GM12873 (cell line): Measurements from ENCODE around the gene LMO7.

Experiments used
- TF ChIP-seq, protein P1 (sequence below): IDR thresholded peaks from 2 replicates; pipeline ENCODE4 v1.5.1; 2012; ENCODE audit warnings: low read depth, mild to moderate bottlenecking, moderate library complexity, low read length, control low read depth; ENCODE audit not compliant: insufficient read depth; ENCODE audit errors: missing control alignments

LMO7 gene

DNA sequence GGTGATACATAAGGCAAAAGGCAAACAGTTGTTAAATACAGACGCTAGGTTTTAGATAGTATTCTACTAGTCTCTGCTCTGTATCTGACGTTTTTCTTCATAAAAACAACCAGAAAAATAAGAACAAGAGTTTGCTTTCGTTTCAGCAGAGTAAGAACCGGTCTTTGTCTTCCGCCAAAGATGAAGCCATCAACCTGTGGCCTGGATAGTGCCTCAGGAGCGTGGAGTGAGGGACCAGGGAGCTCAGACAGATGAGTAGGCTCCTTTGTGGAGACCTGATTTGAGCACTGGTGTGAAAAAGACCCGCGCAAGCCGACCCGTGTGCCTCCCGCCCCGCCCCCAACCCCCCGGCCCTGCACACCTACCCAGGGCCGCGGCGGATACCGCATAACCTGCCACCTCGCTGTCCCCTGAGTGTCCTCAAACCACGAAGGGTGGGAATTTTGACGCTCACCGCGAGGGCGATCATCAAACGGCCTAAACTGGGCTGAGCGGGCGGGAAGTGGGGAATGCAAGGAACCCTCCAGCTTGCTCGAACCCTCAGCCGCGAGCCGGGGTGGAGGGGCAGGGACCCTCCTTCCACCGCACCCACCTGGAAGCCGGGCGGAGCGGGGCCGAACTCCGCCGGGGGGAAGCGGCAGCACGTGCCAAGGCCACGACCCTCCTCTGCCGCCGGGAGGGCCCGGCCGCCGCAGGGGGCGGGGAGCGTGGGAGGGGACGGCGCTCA is 866 bp upstream of the LMO7 start:
- TF ChIP-seq, protein P1, sequence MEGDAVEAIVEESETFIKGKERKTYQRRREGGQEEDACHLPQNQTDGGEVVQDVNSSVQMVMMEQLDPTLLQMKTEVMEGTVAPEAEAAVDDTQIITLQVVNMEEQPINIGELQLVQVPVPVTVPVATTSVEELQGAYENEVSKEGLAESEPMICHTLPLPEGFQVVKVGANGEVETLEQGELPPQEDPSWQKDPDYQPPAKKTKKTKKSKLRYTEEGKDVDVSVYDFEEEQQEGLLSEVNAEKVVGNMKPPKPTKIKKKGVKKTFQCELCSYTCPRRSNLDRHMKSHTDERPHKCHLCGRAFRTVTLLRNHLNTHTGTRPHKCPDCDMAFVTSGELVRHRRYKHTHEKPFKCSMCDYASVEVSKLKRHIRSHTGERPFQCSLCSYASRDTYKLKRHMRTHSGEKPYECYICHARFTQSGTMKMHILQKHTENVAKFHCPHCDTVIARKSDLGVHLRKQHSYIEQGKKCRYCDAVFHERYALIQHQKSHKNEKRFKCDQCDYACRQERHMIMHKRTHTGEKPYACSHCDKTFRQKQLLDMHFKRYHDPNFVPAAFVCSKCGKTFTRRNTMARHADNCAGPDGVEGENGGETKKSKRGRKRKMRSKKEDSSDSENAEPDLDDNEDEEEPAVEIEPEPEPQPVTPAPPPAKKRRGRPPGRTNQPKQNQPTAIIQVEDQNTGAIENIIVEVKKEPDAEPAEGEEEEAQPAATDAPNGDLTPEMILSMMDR: no peak

DNA sequence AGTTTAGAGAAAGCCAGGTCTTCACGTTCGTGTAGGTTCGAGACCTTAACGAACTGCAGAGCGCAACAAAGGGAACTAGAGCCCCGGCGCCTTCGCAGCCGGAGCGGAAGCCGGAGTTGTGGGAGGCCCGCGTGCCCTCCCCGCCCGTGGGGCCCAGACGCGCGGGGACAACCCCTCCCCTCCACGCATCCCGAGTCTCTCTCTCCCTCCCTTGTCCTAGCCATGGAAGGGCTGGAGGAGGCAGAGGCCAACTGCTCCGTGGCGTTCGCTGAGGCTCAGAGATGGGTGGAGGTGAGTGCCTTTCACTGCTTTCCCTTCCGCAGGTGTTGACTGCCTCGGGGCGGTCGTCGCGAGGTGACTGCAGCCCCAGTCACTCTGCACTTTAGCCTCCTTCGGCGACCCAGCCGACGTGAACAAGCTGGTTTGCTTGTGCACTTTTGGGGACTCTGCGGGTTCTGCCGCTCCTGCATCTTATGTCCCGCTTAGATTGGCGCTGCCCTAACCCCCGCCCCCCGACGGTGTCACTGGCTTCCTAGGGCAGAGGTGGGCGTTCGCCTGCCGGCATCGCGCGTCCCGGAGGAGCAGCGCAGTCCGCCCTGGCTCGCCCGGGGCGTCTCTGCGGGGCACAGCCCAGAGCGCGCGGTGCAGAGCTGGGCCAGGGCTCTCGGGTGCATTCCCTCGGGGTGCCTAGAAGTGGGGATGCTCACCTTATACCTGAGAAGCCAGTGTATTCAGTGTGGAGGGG is 478 bp downstream of the LMO7 start:
- TF ChIP-seq, protein P1: no peak

DNA sequence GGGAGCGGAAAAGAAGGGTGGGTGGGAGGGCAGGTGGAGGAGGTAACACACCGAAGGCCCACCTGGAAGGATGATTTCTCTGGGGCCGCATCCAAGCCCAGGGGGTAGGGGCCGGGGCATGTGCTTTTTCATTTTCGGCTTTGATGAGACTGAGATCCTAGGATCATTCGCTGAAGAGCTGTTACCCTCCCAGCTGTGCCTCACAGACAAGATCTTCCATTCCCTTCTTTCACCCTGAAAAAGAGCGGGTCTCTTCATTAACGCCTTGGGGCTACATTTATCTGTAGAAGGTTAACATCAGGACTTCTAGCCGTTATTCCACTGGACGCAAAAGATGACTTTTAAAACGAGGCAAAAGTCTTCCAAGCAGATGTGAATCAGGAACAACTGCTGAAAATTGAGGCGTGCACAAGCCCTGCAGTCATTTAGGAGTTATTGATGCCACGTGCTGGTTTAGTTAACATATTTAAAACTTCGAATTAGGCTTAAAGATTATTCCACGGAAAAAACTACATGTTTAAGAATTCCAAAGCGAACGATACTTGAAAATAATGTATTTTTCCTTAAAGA is 1.1 kb downstream of the LMO7 start:
- TF ChIP-seq, protein P1: no peak

DNA sequence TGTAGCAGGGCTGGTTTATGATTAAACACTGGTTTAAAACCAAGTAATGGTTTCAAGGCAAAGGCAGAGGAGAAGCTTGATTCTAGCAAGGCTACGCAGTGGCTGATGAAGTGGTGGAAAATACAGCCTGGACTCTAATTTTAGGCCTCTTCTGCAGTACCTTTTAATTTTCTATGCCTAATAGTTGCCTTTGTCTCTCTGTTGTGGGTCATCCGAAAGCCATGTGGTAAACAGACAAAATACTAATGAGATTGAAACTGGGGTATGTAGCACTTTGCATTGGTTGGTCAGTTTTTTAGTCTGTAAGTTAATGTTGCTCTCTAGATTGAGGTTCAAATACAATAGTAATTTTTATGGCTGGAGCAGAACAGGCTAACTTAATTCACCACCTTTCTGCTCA is 3.3 kb downstream of the LMO7 start:
- TF ChIP-seq, protein P1: no peak

DNA sequence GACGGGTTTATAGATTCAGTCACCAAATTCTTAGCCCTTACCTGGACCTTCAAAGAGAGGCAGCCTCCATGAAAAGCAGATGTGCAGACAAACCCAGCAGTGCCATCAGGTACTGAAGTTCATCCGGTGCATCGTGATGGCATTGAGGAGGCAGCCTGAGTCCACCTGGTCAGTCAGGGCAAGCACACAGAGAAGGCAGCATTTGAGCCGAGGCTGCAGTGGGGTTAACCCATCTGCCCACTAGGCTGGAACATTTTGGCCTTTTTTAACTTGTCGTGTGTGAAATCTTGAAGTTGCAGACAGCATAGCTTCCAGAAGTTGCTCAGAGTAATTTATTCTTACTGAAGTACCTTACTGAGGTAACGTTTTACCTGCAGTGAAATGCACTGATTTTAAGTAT is 4.9 kb downstream of the LMO7 start:
- TF ChIP-seq, protein P1: no peak

DNA sequence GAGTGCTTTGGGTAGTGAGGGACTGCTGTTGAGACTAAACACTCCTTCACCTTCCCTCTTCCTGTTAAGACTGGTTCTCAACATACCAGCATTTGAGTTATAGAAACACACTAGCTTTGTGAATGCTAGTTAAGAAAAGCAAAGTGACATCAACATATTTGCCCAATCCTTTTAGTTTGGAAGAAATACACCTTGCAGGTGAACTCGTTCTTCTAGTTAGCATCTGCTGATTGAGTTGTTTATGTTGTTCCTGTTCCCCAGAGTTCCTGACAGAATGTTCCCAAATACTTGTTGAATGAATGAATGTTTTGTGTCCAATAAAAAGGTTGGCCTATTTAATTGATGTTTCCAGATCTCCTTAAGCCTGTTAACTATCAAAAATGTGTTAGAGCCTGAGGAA is 7.1 kb downstream of the LMO7 start:
- TF ChIP-seq, protein P1: no peak

DNA sequence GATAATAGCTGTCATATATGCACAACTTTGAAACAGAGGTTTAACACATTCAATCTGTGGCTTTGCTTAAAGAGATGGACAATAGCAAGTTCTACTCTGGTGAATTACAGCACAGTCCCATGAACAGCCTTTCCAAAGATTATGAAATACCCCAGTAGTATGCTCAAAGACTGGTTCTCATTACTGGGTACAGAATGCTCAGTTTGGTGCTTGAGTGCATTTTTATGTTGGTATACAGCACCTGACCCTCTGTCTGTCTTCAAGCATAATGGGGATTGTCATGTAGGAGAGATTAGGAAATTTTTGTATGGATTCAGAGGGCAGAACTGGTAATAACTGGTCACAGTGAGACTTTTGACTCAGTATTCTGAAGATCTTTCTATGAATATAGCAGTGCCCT is 7.6 kb downstream of the LMO7 start:
- TF ChIP-seq, protein P1: no peak
